GM18861 (cell line): ENCODE measurements around the gene BOD1L2.

Experiments used
- ATAC-seq: cut with Tn5 transposase; IDR thresholded peaks from one replicate; pipeline ENCODE4 v1.9.1; 2021; ENCODE audit not compliant: unreplicated experiment

Gene BOD1L2

DNA sequence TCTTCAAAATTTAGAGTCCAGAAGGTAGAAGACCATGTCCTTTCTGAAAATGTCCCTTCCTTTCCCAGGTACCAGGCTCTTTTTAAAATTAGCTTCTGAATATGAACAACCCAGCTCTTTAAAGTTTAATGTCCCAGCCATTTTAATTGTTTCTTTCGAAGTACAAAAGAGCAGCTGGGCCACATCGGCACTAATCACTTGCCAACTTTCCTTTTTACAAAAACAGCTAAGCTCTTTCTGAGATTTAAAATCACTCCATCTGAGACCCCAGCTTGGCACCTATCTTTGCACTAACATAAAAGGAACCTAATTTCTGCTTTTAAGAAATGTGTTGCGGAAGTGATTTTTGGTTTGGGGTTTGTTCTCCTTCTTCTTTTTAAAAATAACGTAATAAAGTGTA is 2.6 kb downstream of the BOD1L2 start:
- ATAC-seq, result no peak

- ATAC-seq, result no peak
Observed at GRCh38 chr18:57150081-57150480, 3.2 kb downstream of the BOD1L2 start.

GRCh38 chr18:57150828-57151227 is 3.9 kb downstream of the BOD1L2 start:
- ATAC-seq, result no peak

DNA sequence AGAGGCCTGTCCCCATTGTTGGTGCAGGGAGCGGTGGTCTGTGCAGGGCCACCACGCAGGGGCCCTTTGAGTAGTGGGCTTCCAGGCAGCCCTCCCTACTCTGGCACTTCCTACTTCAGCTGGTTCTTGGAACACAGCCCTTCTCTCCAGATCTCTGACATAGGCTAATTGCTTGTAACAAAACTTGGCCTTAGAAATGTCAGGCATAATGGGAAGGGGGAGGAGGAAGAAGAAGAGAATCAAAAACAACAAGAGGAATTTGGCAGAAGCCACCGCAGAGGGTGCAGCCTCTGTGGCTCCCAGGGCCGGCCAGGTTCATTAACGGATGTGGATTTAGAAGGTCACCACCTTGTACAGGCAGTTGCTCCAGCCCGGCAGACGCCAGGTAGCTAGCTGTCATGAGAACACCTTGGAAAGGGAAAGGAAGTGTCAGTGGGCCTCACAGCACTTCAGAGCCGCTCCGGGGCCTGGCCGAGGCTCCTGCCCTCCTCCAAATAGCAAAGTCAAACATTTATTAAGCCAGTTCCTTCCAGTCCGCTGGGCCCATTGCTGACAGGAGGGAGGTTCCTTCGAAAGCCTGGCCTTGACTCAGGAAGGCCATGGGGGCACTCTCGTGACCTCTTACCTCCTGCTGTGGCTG is 7.4 kb downstream of the BOD1L2 start:
- ATAC-seq, result no peak

DNA sequence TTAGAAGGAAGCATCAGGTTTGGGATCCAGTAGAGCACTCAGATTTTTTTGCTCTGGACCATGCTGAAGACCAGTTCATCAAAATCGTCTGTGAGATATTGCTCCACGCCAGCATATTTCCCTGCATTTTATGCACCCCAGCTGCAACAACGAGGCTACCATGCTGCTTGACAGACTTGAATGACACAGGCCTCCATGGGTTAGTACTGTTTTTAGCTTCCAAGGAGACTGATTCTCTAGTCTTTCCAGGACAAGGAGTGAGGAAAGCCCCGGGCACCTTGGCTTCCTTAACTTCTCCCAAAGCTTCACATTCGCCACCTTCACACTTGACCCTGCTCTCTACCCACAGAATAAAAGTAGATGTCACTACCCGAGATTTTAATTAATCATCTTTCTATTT is 17.5 kb downstream of the BOD1L2 start:
- no peak for ATAC-seq

DNA sequence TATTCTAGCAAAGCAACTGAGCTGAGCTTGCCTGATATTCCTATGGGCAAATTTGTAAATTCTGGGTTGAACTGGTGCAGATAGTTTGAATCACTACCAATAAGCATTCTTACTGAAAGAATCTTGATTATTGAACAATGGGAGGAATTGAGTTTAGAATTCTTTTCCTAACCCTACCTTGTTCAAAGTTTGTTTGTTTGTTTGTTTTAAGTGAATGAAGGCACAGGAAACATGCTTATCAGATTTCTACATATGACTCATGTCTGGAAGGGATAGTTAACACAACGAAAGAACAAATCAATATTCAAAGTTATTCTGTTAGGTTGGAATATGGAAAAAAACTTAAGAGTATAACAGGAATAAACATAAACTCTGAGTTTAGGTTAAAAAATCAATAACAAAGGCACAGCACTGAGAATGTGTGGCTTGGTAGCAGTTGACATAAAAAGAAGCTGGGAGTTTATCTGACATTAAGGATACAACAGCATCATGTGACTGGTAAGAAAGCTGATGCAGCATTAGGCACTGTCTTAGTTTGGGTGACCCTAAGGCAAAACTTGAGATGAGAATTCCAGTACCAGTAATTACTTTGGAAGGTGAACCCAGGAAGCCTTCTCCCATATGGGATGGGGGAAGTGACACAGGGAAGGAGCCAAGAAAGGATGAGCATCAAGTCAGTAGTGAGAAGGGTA is 20.9 kb downstream of the BOD1L2 start:
- no peak for ATAC-seq

- no peak for ATAC-seq
Observed at GRCh38 chr18:57171026-57171425, 24.1 kb downstream of the BOD1L2 start.

DNA sequence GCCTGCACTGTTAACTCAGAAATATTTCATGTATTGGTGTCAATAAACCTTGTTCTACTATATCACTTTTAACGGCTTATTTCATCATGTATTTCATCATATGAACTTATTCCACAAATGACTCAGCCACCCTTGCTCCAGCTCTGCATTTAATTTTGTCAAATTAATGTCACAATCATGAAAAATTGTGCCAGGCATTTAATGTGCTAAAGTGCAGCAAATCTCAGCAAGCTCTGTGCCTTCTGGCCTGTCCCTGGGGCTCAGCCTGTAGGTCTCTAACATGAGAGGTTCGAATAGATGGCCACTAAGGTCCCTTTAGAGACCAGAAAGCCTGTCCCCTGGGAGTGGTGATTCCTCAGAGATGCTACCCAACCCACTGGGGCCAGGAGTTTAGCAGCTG is 28.6 kb downstream of the BOD1L2 start:
- ATAC-seq, result no peak

GRCh38 chr18:57185434-57185833 is 38.5 kb downstream of the BOD1L2 start:
- no peak for ATAC-seq

DNA sequence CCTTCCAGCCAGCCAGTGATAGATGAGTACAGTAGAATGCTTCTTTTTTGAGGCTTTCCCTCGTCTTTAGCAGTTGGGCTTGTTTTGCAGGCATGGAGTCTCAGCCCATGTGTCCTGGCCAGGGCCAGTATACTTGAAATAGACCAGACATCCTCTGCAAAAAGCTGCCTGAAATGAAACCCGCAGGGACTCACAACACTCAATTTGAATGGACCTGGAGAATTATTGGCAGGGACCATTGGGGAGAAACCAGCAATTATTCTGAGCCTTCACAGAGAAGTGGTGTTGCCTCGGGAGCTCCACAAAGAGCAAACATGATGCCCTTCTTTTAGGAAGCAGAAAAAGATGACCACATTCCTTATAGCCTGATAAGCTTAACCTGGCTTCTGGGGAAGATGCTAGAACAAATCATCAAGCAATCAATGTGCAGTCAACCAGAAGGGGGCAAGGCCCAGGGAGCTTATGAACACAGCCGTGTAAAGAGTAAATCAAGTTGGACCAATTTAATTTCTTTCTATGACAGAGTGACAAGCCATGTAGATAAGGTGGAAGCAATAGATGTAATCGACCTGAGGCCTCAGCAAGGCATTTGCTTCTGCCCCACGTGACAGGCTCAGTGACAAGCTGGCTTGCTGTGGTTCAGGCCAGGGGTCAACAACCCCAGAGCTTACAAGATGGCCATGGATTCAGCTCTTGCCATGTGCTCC is 42.1 kb downstream of the BOD1L2 start:
- no peak for ATAC-seq

DNA sequence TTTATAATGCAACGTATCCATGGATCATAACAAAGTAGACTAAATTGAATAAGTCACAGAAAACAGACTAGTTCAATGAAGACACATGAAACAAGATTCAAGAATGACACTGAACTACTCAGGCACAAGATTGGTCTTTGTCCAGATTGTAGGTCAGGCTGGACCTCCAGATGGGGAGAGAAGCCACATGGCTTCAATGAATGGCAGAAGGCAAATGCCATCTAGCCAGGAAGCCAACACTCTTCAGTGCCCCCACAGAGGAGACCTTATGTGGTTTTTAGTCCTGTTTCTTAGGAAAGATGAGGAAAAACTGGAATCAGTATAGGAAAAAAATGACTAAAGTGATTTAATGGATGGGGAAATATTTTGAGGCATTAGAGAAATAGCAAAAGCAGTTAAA is 43.1 kb downstream of the BOD1L2 start:
- no peak for ATAC-seq

DNA sequence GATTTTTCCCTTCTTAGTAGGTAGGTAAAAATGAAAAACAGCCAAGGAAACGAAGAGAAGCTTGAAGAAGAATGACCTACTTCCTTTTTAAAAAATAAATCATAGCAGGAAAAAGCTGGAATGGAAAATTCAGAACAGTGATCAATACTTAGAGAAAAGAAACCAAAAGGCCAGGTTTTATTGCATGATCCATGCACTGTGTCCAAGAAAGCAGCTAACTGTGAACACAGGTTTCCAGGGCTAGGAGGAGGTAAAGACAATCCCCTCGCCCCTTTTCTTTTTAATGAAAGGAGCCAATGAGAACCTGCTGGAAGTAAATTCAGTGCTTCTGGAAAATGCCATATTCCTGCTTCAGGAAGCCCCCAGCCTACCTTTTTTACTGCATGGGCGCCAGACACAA is 47.2 kb downstream of the BOD1L2 start:
- ATAC-seq, result no peak

DNA sequence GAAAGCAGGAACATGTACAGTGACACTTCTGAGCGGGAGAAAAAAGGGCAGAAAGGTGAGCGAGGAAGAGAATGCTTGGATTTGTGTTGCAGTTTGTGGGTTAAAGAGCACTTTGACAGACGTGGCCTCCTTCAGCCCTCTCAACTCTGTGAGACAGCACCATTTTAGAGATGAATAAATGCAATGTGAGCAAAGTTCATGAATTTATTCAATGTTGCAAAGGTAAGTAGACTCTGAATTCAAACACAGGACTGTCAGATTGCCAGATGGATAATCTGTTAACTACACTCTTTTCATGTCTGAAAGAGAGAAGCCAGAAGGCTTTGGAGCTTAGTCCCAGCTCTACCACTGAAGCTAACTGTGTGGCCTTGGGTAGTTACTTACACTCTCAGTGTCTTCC is 47.7 kb downstream of the BOD1L2 start:
- no peak for ATAC-seq

GRCh38 chr18:57195341-57195740 is 48.5 kb downstream of the BOD1L2 start:
- no peak for ATAC-seq

DNA sequence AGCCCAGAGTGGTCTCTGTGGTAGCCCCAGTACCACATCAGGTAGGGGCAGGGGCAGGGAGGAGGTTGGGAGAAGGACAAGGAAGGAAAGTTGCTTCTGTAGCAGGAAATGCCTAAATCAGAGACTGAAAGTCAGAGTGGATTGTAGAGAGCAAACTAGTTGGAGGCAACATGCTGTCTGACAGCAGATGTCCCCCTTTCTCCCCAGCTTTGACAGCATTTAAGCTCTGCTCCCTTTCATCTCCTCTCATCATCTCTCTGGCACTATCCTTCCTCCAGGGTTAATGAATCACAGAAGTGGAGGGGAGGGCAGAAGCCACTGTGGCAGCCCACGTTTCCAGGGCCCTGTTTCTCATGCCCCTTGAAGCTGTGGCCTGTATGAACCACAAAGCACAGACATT is 50.4 kb downstream of the BOD1L2 start:
- ATAC-seq, result no peak

GRCh38 chr18:57198073-57198472 is 51.2 kb downstream of the BOD1L2 start:
- no peak for ATAC-seq
